ENCODE measurements around the gene SH2D4B. TPM values are rescaled to one million over a fixed set of nuclear protein-coding genes. Genes with fewer than 3 reads are reported as not detected.

SH2D4B gene
- total RNA-seq, 1 experiment from 2014 or later, result 0.22 TPM

- H3K9ac ChIP-seq (ENCODE audit: low read length), result no peak overlapping the region
- RAD21 ChIA-PET (ENCODE audit: low non-redundant PET in 1 of 2, low total read pairs in 2 of 2, uncharacterized antibody in 2 of 2, unreplicated experiment in 2 of 2), result no interaction called here
- POLR2A ChIA-PET, result no interaction called here
- H3K4me3 ChIP-seq (replicated peaks in 1 of 2; ENCODE audit: low read depth in 1 of 2, low read length in 2 of 2), result no peak overlapping the region
- no peaks in the 10 kb centered on the region for H3K79me2 ChIP-seq (ENCODE audit: insufficient read depth, low read length)
- H3K9me3 ChIP-seq (ENCODE audit: control insufficient read depth in 1 of 2, insufficient read depth in 1 of 2, low read depth in 1 of 2, low read length in 2 of 2), result no peaks in the 10 kb centered on the region
- no peak overlapping the region for H3K4me2 ChIP-seq (ENCODE audit: low read length)
- CTCF ChIA-PET, result no interaction called here
- no peak for DNase-seq (ENCODE audit: low read depth, low spot score)
- no peaks in the 10 kb centered on the region for H3K27me3 ChIP-seq (ENCODE audit: insufficient read depth, low read length)
- no peak for TF ChIP-seq RAD21 (IDR thresholded peaks at IDR 0.05; ENCODE audit: low read depth)
- TF ChIP-seq YY1 (IDR thresholded peaks at IDR 0.05; ENCODE audit: extremely low read depth, insufficient replicate concordance, low read depth, low read length), result no peak
- TF ChIP-seq EGR1 (IDR thresholded peaks at IDR 0.05; ENCODE audit: low read depth), result no peak
- no peak for TF ChIP-seq ZFX (IDR thresholded peaks at IDR 0.05)
- no peak for TF ChIP-seq SRF (IDR thresholded peaks at IDR 0.05; ENCODE audit: low read depth)
- no peak for TF ChIP-seq CTCF (IDR thresholded peaks at IDR 0.05 in 2 of 3, conservative IDR thresholded peaks at IDR 0.05 in 1 of 3; ENCODE audit: borderline replicate concordance in 1 of 3, insufficient read depth in 1 of 3, low read depth in 2 of 3, low read length in 2 of 3)
- no peak for TF ChIP-seq EZH2 (IDR thresholded peaks at IDR 0.05)
- no peak for TF ChIP-seq SIN3A (IDR thresholded peaks at IDR 0.05; ENCODE audit: low read depth)
- no peak for TF ChIP-seq EZH2phosphoT487 (IDR thresholded peaks at IDR 0.05; ENCODE audit: borderline replicate concordance)
- TF ChIP-seq ELF1 (IDR thresholded peaks at IDR 0.05; ENCODE audit: borderline replicate concordance, low read depth), result no peak
- no peak for TF ChIP-seq CEBPB (IDR thresholded peaks at IDR 0.05; ENCODE audit: low read depth)
- TF ChIP-seq POLR2AphosphoS5 (IDR thresholded peaks at IDR 0.05; ENCODE audit: low read depth, low read length), result no peak
- TF ChIP-seq POLR2A (IDR thresholded peaks at IDR 0.05; ENCODE audit: borderline replicate concordance, extremely low read depth, insufficient read depth, insufficient read length), result no peak
- TF ChIP-seq ZNF274 (IDR thresholded peaks at IDR 0.05; ENCODE audit: low read depth, low read length), result no peak
- no peak for TF ChIP-seq FOSL1 (IDR thresholded peaks at IDR 0.05; ENCODE audit: low read depth)
- H3K4me1 ChIP-seq (ENCODE audit: control insufficient read depth in 1 of 2, insufficient read depth in 2 of 2, low read length in 2 of 2), result peaks cover 3 to 26% of the 10 kb centered on the region in 2 experiments; a peak in 2 of 4 replicates
- ATAC-seq, result no peak
- no peaks in the 10 kb centered on the region for H4K20me1 ChIP-seq (ENCODE audit: insufficient read depth)
- intact Hi-C loops (cut with micrococcal nuclease), result no loop called here
- BruUV-seq (replicated peaks), result no TSS peak
- no peak overlapping the region for H2AFZ ChIP-seq (ENCODE audit: low read depth, low read length, poor library complexity, severe bottlenecking)
- no peak overlapping the region for H3K27ac ChIP-seq (ENCODE audit: low read depth, low read length)
- no peaks in the 10 kb centered on the region for H3K36me3 ChIP-seq (ENCODE audit: control insufficient read depth in 1 of 2, insufficient read depth in 2 of 2, low read length in 2 of 2)
- H3K9me2 ChIP-seq (ENCODE audit: insufficient read depth), result no peaks in the 10 kb centered on the region
Observed at GRCh38 chr10:80540136-80540535, 2.4 kb downstream of the SH2D4B start.
